PFSK-1 (cell line): Measurements from ENCODE around the gene CYSTM1.

Source experiments
- FOXP2 ChIP-seq: optimal IDR thresholded peaks from 2 replicates; pipeline ENCODE3; 2011; ENCODE audit warnings: borderline replicate concordance, control low read depth, inconsistent platforms; ENCODE audit not compliant: insufficient read depth; ENCODE audit errors: extremely low read length, extremely low read depth
- POLR2AphosphoS5 ChIP-seq: IDR thresholded peaks from 2 replicates; pipeline ENCODE4 v1.6.1; 2012; ENCODE audit warnings: low read depth, mild to moderate bottlenecking, control low read depth, low read length, moderate library complexity
- SIN3A ChIP-seq: IDR thresholded peaks from 2 replicates; pipeline ENCODE4 v1.6.1; 2012; ENCODE audit warnings: mild to moderate bottlenecking, low read length, moderate library complexity, borderline replicate concordance; ENCODE audit not compliant: insufficient read depth
- TAF1 ChIP-seq: IDR thresholded peaks from 2 replicates; pipeline ENCODE4 v1.6.1; 2012; ENCODE audit warnings: low read length, control low read depth, borderline replicate concordance; ENCODE audit not compliant: insufficient read depth
- TF ChIP-seq, protein P1 (sequence below), 2 experiments: IDR thresholded peaks; 2 replicates each; pipeline versions ENCODE4 v1.6.1 to v1.8.0; 2011 to 2012; ENCODE audit warnings: low read depth in 2 of 2, low read length in 2 of 2, control low read depth in 1 of 2, inconsistent platforms in 1 of 2, mild to moderate bottlenecking in 1 of 2, moderate library complexity in 1 of 2; ENCODE audit not compliant: insufficient read depth in 1 of 2

DNA sequence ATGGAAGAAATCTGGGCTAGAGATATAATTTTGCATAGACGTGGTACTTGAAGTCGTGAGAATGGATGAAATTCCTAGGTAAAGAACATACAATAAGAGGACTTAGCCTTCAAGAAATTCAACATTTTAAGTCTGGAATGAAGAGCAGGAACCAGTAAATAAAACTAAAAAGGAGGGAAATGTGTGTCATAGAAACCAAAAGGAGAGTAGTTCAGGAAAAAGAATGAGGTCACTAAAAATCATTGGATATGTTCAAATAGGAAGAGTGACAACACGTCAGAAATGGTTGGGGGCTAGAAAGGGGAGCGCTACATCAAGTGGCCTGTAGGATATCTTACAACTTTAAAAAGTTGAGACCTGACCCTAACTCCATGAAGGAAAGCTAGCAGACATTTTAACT lies 83.9 kb downstream of the CYSTM1 start:
- TF ChIP-seq, protein P1, sequence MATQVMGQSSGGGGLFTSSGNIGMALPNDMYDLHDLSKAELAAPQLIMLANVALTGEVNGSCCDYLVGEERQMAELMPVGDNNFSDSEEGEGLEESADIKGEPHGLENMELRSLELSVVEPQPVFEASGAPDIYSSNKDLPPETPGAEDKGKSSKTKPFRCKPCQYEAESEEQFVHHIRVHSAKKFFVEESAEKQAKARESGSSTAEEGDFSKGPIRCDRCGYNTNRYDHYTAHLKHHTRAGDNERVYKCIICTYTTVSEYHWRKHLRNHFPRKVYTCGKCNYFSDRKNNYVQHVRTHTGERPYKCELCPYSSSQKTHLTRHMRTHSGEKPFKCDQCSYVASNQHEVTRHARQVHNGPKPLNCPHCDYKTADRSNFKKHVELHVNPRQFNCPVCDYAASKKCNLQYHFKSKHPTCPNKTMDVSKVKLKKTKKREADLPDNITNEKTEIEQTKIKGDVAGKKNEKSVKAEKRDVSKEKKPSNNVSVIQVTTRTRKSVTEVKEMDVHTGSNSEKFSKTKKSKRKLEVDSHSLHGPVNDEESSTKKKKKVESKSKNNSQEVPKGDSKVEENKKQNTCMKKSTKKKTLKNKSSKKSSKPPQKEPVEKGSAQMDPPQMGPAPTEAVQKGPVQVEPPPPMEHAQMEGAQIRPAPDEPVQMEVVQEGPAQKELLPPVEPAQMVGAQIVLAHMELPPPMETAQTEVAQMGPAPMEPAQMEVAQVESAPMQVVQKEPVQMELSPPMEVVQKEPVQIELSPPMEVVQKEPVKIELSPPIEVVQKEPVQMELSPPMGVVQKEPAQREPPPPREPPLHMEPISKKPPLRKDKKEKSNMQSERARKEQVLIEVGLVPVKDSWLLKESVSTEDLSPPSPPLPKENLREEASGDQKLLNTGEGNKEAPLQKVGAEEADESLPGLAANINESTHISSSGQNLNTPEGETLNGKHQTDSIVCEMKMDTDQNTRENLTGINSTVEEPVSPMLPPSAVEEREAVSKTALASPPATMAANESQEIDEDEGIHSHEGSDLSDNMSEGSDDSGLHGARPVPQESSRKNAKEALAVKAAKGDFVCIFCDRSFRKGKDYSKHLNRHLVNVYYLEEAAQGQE (IDR thresholded peaks at IDR 0.05; ENCODE audit: insufficient read depth in 1 of 2, low read depth in 2 of 2, low read length in 2 of 2), result no peak
- no peak for TF ChIP-seq TAF1
- no peak for TF ChIP-seq POLR2AphosphoS5
- TF ChIP-seq SIN3A, result no peak
- TF ChIP-seq FOXP2, result no peak
